Stimulated activated CD4-positive, alpha-beta T cell treated with anti-CD3 and anti-CD28 coated beads, Interleukin-4, amount 100 ng/mL, for 48 hours (primary cell): ENCODE results near the gene HECW1.

Experiments used
- DNase-seq, 2 donors: peaks; one replicate each; pipeline ENCODE4 v3.0.0-alpha.2; 2020; ENCODE audit warnings: low read depth in 2 of 2

The HECW1 gene

DNA sequence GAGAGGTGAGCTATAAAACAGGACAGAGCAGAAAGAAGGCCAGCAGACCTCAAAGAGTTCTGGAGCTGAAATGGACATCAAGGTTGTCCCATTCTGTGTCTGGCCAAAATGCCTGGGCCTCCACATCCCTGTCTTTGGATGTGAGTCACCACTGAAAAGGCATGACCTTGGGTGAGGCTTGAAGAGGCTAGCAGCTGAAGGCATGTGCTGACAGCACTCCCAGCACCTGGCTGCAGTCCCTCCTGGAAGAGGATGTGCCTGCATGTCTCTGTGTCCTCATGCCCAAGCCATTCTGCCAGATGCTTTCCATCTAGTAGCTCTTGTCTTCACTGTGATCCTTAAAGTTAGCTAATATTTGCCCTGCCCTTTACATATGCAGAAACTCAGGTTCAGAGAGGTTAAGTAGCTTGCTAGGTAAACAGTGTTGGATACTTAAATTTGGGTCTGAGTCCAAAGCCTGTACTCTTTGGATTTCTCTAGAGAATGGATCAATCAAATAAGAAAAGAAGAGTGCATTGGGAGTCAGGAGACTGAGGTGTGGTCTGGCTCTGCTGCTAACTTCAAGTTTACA is 35.8 kb downstream of the HECW1 start:
- no peak for DNase-seq

DNA sequence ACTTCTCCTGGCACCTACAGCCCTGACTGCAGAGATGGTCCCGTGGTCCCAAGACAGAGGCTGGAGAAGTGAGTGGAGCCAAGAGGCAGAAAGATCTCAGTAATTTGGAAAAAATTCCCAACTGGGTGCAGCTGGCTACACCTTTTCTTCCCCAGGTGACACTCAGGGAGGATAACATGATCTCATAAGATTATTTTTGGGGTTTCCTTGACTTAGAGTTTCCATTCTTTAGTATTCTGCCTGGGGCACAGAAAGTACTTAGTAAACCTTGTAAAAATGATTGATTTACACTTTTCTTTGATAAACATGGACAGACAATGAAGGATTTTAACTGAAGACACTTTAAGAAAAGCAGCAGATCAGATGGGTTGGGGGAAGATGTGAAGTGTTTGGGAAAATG is 38.6 kb downstream of the HECW1 start:
- no peak for DNase-seq

DNA sequence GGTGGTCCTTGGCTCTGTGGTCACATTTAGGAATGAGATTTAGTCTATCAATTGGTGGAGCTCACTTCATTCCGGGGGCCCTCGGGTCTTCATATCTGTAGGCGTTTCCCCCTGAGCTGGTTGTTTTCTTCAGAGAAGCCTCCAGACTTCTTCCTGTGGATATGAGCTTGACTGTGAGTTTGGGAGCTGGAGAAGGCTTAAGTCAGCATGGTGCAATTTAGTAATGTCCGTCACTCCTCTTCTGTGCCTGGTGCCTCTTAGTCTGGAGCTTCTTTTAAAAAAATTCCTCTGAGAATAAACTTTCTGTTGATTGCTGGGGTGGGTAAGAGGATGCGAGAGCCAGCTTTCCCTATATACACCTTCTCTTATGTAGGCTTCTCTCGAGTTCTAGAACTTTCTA is 40.2 kb downstream of the HECW1 start:
- no peak for DNase-seq

DNA sequence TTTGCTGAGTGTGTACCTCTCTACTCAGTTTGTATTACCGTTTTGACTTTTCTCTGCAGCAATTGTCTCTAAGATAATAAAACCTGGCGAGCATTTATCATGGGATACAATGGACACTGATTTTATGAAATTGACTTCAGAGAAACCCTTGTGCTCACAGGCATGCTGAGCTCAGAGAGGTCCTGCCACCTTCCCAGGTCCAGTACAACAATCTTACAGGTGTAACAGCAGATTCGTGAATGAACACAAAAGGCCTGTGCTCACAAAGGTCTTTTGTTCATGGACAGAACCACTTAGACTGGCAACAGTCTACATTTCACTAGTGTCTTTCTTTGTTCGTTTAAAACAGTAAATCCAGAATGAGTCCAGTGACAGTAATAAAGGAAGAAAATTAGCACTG is 43.2 kb downstream of the HECW1 start:
- DNase-seq, result no peak

DNA sequence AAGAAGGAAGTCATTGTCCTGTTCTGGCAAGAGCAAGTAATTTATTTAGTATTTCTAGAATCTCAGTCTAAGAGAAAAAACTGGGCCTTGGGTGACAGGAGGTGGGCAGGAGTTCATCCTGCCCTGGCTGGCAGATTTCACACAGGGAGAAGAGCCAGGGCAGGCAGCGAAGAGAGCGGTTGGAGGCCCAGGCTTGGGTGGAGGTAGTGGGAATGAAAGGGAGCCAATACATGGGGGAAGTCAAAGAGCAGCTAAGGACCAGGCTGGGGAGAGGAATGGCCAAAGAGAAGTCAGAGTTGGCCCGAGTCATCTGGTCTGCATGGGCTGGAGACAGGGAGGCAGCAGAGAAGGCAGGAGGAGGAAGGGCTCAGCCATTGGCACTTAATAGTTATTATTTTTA is 51.4 kb downstream of the HECW1 start:
- DNase-seq, result no peak

GRCh38 chr7:43164757-43165156 is 52.3 kb downstream of the HECW1 start:
- DNase-seq, result no peak

DNA sequence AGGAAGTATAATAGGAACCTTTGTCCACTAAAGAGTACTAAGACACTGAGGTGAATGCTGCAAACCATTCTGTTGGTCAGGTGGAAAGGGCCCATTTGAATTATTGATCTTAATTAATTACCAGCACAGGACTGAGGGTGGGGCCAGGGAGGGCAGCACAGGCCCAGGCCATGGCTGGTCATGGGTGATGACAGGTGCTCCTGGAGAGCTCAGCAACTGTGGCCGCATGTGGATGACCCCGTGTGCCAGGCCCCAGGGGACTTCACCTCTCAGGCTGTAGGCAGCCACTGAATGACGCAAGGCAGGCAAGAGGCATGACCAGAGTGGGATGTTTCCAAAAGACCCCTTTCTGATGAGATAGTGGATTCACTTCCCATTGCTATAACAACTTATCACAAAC is 54.2 kb downstream of the HECW1 start:
- DNase-seq, result no peak

- no peak for DNase-seq
Observed at GRCh38 chr7:43169076-43169475, 56.6 kb downstream of the HECW1 start.

- DNase-seq, result no peak
Observed at GRCh38 chr7:43170571-43170970, 58.1 kb downstream of the HECW1 start.

DNA sequence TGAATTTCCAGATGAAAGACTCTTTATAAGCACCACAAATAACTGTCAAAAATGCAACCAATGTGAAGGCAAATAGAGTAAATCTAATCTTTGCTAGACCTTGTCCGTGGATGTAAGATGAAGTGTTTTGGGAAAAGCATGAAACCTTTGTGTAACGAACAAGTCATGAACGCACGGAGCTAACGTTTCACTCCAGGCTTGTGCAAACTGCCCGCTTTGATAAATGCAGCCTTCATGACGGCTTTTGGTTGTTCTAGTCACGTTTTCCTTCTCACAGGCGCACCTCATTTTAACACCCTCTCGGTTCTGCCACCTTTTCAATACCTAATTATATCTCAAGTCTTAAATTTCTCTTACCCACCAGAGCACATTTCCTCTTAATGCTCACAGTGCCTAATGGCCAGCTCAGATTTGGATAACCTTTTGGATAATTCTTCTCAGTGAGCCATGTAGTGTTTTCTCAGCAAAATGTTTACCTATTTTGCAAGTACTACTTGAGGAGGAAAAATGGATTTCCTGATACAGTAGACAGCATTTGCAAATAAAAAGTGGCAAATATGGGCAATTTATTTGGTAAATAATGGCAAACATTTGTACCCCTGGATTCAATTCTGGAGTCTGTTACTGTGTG is 63.2 kb downstream of the HECW1 start:
- DNase-seq, result no peak

DNA sequence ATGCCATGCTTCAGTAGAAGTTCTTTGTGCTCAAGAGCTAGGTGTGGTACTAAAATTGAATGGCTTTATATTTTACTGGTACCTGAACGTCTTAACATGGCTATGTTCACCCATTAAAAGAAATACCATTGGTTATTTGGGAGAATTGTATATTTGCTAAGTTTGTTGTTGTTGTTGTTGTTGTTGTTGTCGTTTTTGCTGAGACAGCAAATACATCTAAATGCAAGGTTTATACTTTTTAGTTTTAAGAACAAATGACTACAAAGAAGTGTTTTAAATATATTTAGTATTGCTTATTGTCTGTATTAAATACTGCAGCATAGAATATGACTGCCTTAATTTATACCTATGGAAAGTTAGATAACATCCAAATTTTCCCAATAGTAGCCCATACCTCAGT is 66.9 kb downstream of the HECW1 start:
- no peak for DNase-seq

DNA sequence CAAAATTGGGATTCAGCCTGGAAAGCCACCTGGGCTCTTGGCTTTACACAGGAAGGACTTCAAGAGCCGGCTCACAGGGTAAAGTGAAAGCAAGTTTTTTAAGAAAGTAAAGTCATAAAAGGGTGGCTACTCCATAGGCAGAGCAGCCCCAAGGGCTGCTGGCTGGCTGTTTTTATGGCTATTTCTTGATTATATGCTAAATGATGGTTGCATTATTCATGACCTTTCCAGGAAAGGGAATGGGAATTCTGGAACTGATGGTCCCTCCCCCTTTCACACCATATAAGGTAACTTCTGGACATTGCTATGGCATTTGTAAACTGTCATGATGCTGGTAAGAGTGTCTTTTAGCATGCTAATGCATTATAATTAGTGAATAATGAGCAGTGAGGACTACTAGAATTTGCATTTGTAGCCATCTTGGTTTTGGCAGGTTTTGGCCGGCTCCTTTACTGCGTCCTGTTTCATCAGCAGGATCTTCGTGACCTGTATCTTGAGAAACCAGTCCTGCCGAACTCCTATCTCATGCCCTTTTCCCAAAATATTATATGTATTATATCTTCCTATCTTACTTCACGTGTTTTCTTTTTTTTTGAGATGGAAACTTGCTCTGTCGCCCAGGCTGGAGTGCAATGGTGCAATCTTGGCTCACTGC is 80.5 kb downstream of the HECW1 start:
- DNase-seq, result no peak

GRCh38 chr7:43193893-43194292 is 81.4 kb downstream of the HECW1 start:
- DNase-seq, result no peak

DNA sequence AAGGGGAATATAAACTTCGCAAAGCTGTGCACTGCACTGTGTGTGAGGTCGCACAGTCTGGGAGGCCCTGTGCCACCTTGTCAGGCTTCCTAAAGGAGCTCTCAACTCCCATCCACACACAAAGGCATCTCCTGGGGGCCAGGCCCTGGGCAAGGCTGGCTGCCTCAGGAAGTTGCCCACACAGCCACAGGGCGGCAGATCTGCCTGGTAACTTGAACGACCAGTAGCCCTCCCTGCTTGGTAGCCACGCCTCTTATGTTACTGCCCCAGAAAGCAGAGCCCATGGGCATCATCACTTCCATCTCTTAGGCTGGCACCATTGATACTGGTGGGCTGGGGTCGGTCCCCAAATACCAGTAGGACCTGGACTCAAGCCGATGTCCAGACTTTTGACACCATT is 82.8 kb downstream of the HECW1 start:
- no peak for DNase-seq

GRCh38 chr7:43195768-43196167 is 83.3 kb downstream of the HECW1 start:
- DNase-seq, result no peak

GRCh38 chr7:43196379-43196778 is 83.9 kb downstream of the HECW1 start:
- DNase-seq, result no peak

DNA sequence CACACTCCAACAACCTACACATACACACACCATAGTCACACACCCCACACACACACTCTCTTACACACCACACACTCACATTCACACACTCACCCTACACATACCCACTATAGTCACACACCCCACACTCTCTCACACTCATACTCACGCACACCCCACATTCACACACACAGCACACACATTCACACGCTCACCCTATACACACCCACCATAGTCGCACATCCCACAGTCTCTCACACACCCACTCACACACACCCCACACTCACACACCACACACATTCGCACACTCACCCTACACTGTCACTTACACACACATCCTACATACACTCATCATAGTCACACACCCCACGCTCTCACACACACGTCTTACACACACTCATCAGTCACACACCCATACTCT is 85.6 kb downstream of the HECW1 start:
- DNase-seq, result no peak

DNA sequence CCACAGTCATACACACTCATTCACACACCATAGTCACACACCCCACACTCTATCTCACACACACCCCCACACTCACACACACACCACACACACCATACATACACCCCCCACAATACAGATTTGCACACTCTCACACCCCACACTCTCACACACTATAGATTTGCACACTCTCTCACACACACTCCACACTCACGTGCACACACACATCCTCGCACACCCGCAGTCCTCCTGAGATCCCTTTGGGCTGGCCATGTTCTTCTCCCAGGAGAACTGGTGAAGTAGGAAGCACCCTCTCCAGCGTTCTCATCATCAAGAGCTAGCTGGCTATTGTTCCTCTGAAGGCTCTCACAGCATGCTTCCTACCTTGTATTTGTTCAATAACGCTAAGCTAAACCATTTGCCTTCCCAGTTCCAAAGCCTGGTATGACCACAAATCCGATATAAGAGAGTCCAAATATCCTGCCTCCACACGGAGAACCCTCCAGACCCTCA is 86.2 kb downstream of the HECW1 start:
- no peak for DNase-seq

- no peak for DNase-seq
Observed at GRCh38 chr7:43199371-43200160, 87.1 kb downstream of the HECW1 start.

- no peak for DNase-seq
Observed at GRCh38 chr7:43201912-43202311, 89.5 kb downstream of the HECW1 start.

- DNase-seq, result no peak
Observed at GRCh38 chr7:43204081-43204480, 91.6 kb downstream of the HECW1 start.

GRCh38 chr7:43205171-43205795 is 92.8 kb downstream of the HECW1 start:
- DNase-seq, result no peak
